ENCODE results near the gene VAV3.

GRCh38 chr1:107680579-107680985 lies 284.4 kb downstream of the VAV3 start:
- no peak for TF ChIP-seq CTCF (IDR thresholded peaks at IDR 0.05)
- TF ChIP-seq POLR2A (IDR thresholded peaks at IDR 0.05) = no peak

Data from adrenal gland (tissue), 5 donors.